Cardiac muscle cell (in vitro differentiated cells and primary cell): ENCODE results near the gene JARID2. TPM values are rescaled to one million over a fixed set of nuclear protein-coding genes. Genes with fewer than 3 reads are reported as not detected.

Experiments used
- DNase-seq, 2 donors: peaks; one replicate each; pipeline versions ENCODE4 v3.0.0 to v3.0.0-alpha.2; 2010 to 2017; ENCODE audit warnings: low read depth in 1 of 2, low spot score in 1 of 2
- H3K27ac ChIP-seq: fragments of 200-600 bp; sonication (generic); 2 replicates; pipeline ENCODE4 v1.5.1; 2016
- H3K27me3 ChIP-seq: fragments of 200-600 bp; sonication (generic); 2 replicates; pipeline ENCODE4 v1.6.0; 2016; ENCODE audit warnings: control low read depth
- H3K36me3 ChIP-seq: fragments of 200-600 bp; sonication (generic); 2 replicates; pipeline ENCODE4 v1.5.1; 2016; ENCODE audit warnings: control low read depth
- H3K4me1 ChIP-seq: fragments of 200-600 bp; sonication (generic); 2 replicates; pipeline ENCODE4 v1.8.1; 2017; ENCODE audit warnings: low read depth, mild to moderate bottlenecking, mixed run types
- H3K4me3 ChIP-seq: fragments of 200-600 bp; sonication (generic); 2 replicates; pipeline ENCODE4 v1.5.1; 2016; ENCODE audit warnings: mild to moderate bottlenecking
- H3K9me3 ChIP-seq: fragments of 200-600 bp; sonication (generic); 2 replicates; pipeline ENCODE4 v1.5.1; 2017; ENCODE audit warnings: low read depth, mild to moderate bottlenecking, control low read depth
- CTCF ChIP-seq: IDR thresholded peaks from 2 replicates; pipeline ENCODE4 v1.5.1; 2012; ENCODE audit warnings: low read depth, mild to moderate bottlenecking, low read length
- polyA plus RNA-seq: library from polyadenylated mRNA; unstranded; fragments of >200 nt; fragmentation: Nextera tagmentation; extraction: Ambion mirVana; gene quantifications from 2 replicates; pipeline ENCODE4 v1.2.1, GENCODE V29; 2016
- total RNA-seq: library from RNA; depleted of rRNA; stranded (reverse); fragments of >200 nt; gene quantifications from 2 replicates; pipeline ENCODE4 v1.2.3, GENCODE V29; 2016

JARID2 gene
- total and polyA plus RNA-seq, 2 experiments from 2014 or later: 9.7 to 26.4 TPM

GRCh38 chr6:15280961-15281360, 35.1 kb downstream of the JARID2 start:
- Histone ChIP-seq H3K27me3 (no peaks in the 10 kb centered on the region), H3K4me3 (no peak overlapping the region), H3K9me3 (no peaks in the 10 kb centered on the region), H3K4me1 (peaks cover 6% of the 10 kb centered on the region), H3K27ac (no peak overlapping the region), H3K36me3 (no peaks in the 10 kb centered on the region)
- TF ChIP-seq CTCF: no peak
- DNase-seq: no peak

GRCh38 chr6:15282334-15282733, 36.5 kb downstream of the JARID2 start:
- no peak overlapping the region for H3K27ac ChIP-seq
- DNase-seq: no peak
- TF ChIP-seq CTCF: no peak
- no peaks in the 10 kb centered on the region for H3K36me3 ChIP-seq
- peaks cover 6% of the 10 kb centered on the region for H3K4me1 ChIP-seq
- H3K9me3 ChIP-seq: no peaks in the 10 kb centered on the region
- no peaks in the 10 kb centered on the region for H3K27me3 ChIP-seq
- no peak overlapping the region for H3K4me3 ChIP-seq

GRCh38 chr6:15283986-15284361, 38.1 kb downstream of the JARID2 start:
- Histone ChIP-seq H3K27ac (no peak overlapping the region), H3K27me3 (no peaks in the 10 kb centered on the region), H3K4me3 (no peak overlapping the region), H3K4me1 (peaks cover 6% of the 10 kb centered on the region), H3K36me3 (no peaks in the 10 kb centered on the region), H3K9me3 (no peaks in the 10 kb centered on the region)
- no peak for TF ChIP-seq CTCF
- DNase-seq: peak in 1 of 2 donors; percentile 38

GRCh38 chr6:15284743-15285142, 38.9 kb downstream of the JARID2 start:
- Histone ChIP-seq H3K27ac (no peak overlapping the region), H3K4me3 (no peak overlapping the region), H3K9me3 (no peaks in the 10 kb centered on the region), H3K4me1 (peaks cover 6% of the 10 kb centered on the region), H3K36me3 (no peaks in the 10 kb centered on the region), H3K27me3 (no peaks in the 10 kb centered on the region)
- peak in 1 of 2 donors; percentile 46 for DNase-seq
- TF ChIP-seq CTCF: no peak

- Histone ChIP-seq H3K36me3 (no peaks in the 10 kb centered on the region), H3K4me1 (peaks cover 6% of the 10 kb centered on the region), H3K9me3 (no peaks in the 10 kb centered on the region), H3K27ac (no peak overlapping the region), H3K4me3 (no peak overlapping the region), H3K27me3 (no peaks in the 10 kb centered on the region)
- peak; percentile 20 for TF ChIP-seq CTCF
- DNase-seq: no peak
Observed at GRCh38 chr6:15285682-15286294, 39.9 kb downstream of the JARID2 start.
